Measurements from ENCODE around the gene NBPF1.
"Not testable (repeated sequence)": the region's sequence is repeated elsewhere in the genome, so short reads cannot be mapped to it uniquely, and the experiment has no call there.

Gene NBPF1

GRCh38 chr1:16540421-16540893 is 72.9 kb downstream of the NBPF1 start:
- not testable (repeated sequence) for DNase-seq

GRCh38 chr1:16537528-16537927 is 75.8 kb downstream of the NBPF1 start:
- DNase-seq = not testable (repeated sequence)

- not testable (repeated sequence) for DNase-seq
Measured at GRCh38 chr1:16536796-16537195, 76.6 kb downstream of the NBPF1 start.

GRCh38 chr1:16535898-16536297 is 77.5 kb downstream of the NBPF1 start:
- DNase-seq = not testable (repeated sequence)

- peak in 1 of 6 experiments; percentile 31 for DNase-seq
Measured at GRCh38 chr1:16535487-16535886, 77.9 kb downstream of the NBPF1 start.

GRCh38 chr1:16534829-16535456 is 78.4 kb downstream of the NBPF1 start:
- peak in 3 of 6 experiments; percentile 16 to 36 (median 33) for DNase-seq

- DNase-seq = peak in 3 of 6 experiments; percentile 14 to 48 (median 27)
Measured at GRCh38 chr1:16534239-16534828, 79.0 kb downstream of the NBPF1 start.

- DNase-seq = not testable (repeated sequence)
Measured at GRCh38 chr1:16532235-16532991, 81.0 kb downstream of the NBPF1 start.

GRCh38 chr1:16528338-16528737 is 85.0 kb downstream of the NBPF1 start:
- not testable (repeated sequence) for DNase-seq

GRCh38 chr1:16525769-16526168 is 87.6 kb downstream of the NBPF1 start:
- DNase-seq = not testable (repeated sequence)

GRCh38 chr1:16521679-16522078 is 91.7 kb downstream of the NBPF1 start:
- not testable (repeated sequence) for DNase-seq

GRCh38 chr1:16521288-16521583 is 92.1 kb downstream of the NBPF1 start:
- no peak for DNase-seq

GRCh38 chr1:16520435-16521287 is 92.7 kb downstream of the NBPF1 start:
- DNase-seq = not testable (repeated sequence)

GRCh38 chr1:16519255-16519951 is 94.0 kb downstream of the NBPF1 start:
- not testable (repeated sequence) for DNase-seq

GRCh38 chr1:16518913-16519254 is 94.5 kb downstream of the NBPF1 start:
- DNase-seq = not testable (repeated sequence)

GRCh38 chr1:16516694-16517410 is 96.5 kb downstream of the NBPF1 start:
- DNase-seq = not testable (repeated sequence)

- DNase-seq = peak in 3 of 6 experiments; percentile 72 to 96 (median 91)
Measured at GRCh38 chr1:16514107-16515055, 99.0 kb downstream of the NBPF1 start, which contains the start of gene RNU1-1. Gene RNU1-1, minus strand, starts transcription at chr1:16514285.

- DNase-seq = peak; percentile 29 to 90 (median 64)
Measured at GRCh38 chr1:16513412-16514106, 99.8 kb downstream of the NBPF1 start.

- peak in 1 of 6 experiments; percentile 17 for DNase-seq
Measured at GRCh38 chr1:16512624-16513411, 100.5 kb downstream of the NBPF1 start.

All from stimulated activated naive CD4-positive, alpha-beta T cell (primary cell).